Mucosa of descending colon (tissue), 3 donors: ENCODE data around the gene ADAMTS9. TPM values are rescaled to one million over a fixed set of nuclear protein-coding genes. Genes with fewer than 3 reads are reported as not detected.

Experiments
- ATAC-seq: fragments of 200-7000 bp; cut with Tn5 transposase; one replicate; pipeline ENCODE4 v1.9.1; 2020; ENCODE audit warnings: mild to moderate bottlenecking, moderate library complexity
- DNase-seq, 3 donors: peaks; one replicate each; pipeline ENCODE4 v3.0.0-alpha.2; 2020
- H3K36me3 ChIP-seq: fragments of 200-600 bp; one replicate; pipeline ENCODE4 v1.8.0; 2021; ENCODE audit warnings: low read depth, mild to moderate bottlenecking
- H3K4me1 ChIP-seq: fragments of 200-600 bp; one replicate; pipeline ENCODE4 v1.8.0; 2021; ENCODE audit warnings: low read depth, mild to moderate bottlenecking
- H3K4me3 ChIP-seq: fragments of 200-600 bp; one replicate; pipeline ENCODE4 v1.8.0; 2021; ENCODE audit warnings: mild to moderate bottlenecking
- H3K9me3 ChIP-seq: fragments of 200-600 bp; one replicate; pipeline ENCODE4 v1.8.0; 2021; ENCODE audit warnings: mild to moderate bottlenecking
- intact Hi-C, 2 donors: fragments of 100-400 bp; cut with DNase I in 1 of 2; cut with micrococcal nuclease in 1 of 2; formaldehyde crosslinking; loops; one replicate each; pipeline versions ENCODE4 v1.11.0 to v1.11.1; 2022; cut with DNase I, micrococcal nuclease
- total RNA-seq, 3 donors: library from RNA; stranded (reverse); fragmentation: NEBNext Ultra II Directional in 2 of 3; extraction: Animal tissue kit (Norgen Biotek cat#: 25700) in 2 of 3; gene quantifications; one replicate each; pipeline versions ENCODE4 v1.2.1 to v1.2.4, GENCODE V29; 2021 to 2023
- TF ChIP-seq, protein P1 (sequence below): fragments of 200-600 bp; IDR thresholded peaks from one replicate; pipeline ENCODE4 v1.8.0; 2022; ENCODE audit warnings: antibody characterized with exemption, mild to moderate bottlenecking
- donor health status: DM: no; HTN: no; CAD: no; lungs with moderate emphysema.
- donor health status: DM: no; HTN: no; CAD: no.
- donor health status: DM: no; HTN: yes; CAD: no.

The ADAMTS9 gene
- total RNA-seq, 3 donors from 2014 or later = 7.4 to 20.5 (median 20.1) TPM

DNA sequence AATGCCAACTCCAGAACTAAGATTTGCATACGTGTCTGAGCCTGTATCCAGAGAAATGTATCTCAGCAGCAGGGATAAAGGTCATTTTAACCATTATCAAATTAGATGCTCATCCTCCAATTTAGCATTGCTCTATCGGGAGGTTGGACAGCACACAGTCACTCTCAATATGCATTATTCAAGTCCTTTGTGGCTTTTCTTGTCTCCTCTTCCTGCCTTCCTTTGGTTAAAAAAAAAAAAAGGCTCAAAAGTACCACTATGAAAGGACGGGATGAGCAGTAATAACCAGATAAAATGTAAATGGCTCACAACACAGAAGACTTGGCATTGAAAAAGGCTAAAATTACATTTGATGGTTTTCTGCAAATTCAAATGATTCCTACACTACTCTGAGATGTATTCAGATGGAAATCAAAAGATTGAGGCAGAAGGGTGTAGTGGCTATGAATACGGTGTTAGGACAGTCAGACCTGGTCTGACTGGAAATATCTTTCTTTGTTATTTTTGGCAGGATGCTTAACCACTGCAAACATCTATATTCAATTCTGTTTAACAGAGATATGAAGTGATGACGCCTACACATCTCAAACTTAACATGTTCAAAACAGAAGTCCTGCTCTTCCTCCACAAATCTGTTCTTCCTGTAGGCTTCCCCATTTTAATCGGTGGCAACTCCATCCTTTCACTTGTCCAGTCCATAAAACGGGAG is 109.6 kb downstream of the ADAMTS9 start:
- no peak for ATAC-seq

DNA sequence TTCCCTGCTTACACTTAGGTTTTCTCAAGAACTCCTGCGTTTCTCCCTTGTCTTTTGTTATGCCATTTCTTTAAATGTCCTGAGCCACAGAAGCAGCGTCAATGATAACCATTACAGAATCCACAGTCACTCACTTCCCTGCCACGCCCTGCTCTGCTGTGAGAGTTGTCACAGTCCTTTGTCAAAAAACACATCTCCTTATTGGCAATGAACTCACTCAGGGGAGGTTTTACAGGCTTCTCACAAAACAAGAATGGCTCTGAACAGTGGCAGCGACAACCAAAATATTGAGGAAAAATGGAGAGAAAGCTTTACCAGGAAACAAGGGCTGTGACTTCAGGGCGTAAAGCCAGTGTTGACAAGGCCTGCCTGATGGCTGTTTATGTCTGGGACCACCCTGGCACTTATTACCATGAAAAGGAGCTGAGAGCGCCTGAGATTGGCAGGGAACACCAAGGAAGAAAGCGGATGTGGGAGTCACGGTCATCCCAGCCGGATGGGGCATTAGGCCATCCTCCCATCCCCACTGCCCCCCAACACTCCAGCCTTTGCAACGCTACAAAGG is 111.5 kb downstream of the ADAMTS9 start:
- Histone ChIP-seq H3K4me1 (no peaks in the 10 kb centered on the region), H3K4me3 (no peak overlapping the region), H3K36me3 (no peaks in the 10 kb centered on the region), H3K9me3 (no peaks in the 10 kb centered on the region)
- TF ChIP-seq, protein P1, sequence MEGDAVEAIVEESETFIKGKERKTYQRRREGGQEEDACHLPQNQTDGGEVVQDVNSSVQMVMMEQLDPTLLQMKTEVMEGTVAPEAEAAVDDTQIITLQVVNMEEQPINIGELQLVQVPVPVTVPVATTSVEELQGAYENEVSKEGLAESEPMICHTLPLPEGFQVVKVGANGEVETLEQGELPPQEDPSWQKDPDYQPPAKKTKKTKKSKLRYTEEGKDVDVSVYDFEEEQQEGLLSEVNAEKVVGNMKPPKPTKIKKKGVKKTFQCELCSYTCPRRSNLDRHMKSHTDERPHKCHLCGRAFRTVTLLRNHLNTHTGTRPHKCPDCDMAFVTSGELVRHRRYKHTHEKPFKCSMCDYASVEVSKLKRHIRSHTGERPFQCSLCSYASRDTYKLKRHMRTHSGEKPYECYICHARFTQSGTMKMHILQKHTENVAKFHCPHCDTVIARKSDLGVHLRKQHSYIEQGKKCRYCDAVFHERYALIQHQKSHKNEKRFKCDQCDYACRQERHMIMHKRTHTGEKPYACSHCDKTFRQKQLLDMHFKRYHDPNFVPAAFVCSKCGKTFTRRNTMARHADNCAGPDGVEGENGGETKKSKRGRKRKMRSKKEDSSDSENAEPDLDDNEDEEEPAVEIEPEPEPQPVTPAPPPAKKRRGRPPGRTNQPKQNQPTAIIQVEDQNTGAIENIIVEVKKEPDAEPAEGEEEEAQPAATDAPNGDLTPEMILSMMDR = no peak
- DNase-seq (no peak), ATAC-seq (no peak)
- intact Hi-C loops = no loop called here

More for the DNA sequence above, 109.6 kb downstream of the ADAMTS9 start:
- no peaks in the 10 kb centered on the region for H3K9me3 ChIP-seq
- TF ChIP-seq, protein P1 = no peak
- H3K36me3 ChIP-seq = no peaks in the 10 kb centered on the region
- intact Hi-C loops = no loop called here
- H3K4me1 ChIP-seq = no peaks in the 10 kb centered on the region
- no peak for DNase-seq
- no peak overlapping the region for H3K4me3 ChIP-seq

DNA sequence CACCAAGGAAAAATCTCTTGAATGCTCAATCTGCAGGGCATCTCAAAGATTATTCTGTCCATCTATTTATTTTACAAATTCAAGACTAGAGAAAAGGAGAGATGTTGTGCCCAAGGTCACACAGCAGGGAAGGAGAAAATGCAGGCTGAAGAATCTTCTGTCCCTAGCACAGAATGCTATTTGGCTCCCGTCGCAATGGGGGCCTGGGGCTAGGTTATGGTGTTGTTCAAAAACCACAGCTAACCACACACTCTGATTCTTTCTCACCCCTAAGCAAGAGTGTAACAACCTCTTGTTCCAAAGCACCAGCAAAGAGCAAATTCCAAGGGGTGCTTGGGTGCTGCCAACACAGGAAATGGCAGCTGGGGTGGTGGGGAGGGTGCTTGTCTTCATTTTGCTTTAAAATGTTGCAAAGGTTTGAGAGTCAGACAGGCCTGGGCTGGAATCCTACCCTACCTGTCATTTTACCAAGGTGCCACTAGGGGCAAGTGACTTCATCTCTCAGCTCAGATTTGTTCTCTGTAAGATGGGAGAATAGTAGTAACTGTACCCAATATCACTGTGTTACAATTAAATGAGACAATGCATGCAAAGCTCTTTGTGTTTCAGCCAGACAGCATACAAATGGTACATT is 112.5 kb downstream of the ADAMTS9 start:
- intact Hi-C loops = no loop called here

DNA sequence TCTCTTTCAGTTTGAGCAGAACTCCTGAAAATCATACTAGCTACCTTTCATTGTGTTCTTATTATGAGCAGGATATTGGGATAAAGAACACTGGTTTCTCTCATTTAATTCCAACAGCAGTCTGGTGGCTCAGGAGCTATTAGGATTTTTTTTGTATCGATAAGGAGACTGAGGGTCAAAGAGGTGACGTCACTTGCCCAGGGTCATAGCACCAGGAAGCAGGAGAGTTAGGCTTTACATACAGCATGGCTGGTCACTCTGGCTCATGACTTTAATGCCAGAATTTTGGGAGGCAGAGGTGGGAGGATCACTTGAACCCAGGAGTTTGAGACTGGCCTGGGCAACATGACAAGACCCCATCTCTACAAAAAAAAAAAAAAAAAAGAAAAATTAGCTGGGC is 113.6 kb downstream of the ADAMTS9 start:
- no peak overlapping the region for H3K4me3 ChIP-seq
- TF ChIP-seq, protein P1 = no peak
- H3K36me3 ChIP-seq = no peaks in the 10 kb centered on the region
- ATAC-seq (no peak), DNase-seq (no peak)
- intact Hi-C loops = no loop called here
- no peaks in the 10 kb centered on the region for H3K9me3 ChIP-seq
- H3K4me1 ChIP-seq = no peaks in the 10 kb centered on the region

More for the DNA sequence above, 112.5 kb downstream of the ADAMTS9 start:
- TF ChIP-seq, protein P1 = no peak
- ATAC-seq (peak; percentile 52), DNase-seq (no peak)
- Histone ChIP-seq H3K4me3 (no peak overlapping the region), H3K9me3 (no peaks in the 10 kb centered on the region), H3K36me3 (no peaks in the 10 kb centered on the region), H3K4me1 (no peaks in the 10 kb centered on the region)

DNA sequence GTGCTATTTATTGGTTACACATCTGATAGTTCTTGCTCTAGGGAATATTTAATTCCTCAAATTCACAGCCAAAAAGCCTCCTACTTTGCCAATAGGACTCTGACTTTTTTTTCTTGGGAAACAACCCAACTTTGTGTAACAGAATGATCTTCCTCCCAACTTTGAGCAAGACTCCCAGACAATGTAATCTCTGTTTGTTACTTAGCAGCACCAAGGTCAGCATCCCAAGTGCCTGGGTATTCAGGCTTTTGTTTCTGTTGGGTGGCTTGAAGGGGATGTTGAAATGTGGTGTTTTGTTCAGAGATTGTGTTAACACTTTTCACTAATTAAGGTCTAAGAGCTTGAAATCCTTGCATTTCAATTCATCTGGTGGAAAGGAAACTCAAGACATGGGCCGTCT is 115.8 kb downstream of the ADAMTS9 start:
- Histone ChIP-seq H3K4me3 (no peak overlapping the region), H3K4me1 (no peaks in the 10 kb centered on the region), H3K36me3 (no peaks in the 10 kb centered on the region), H3K9me3 (no peaks in the 10 kb centered on the region)
- ATAC-seq (no peak), DNase-seq (no peak)
- TF ChIP-seq, protein P1 = no peak
- intact Hi-C loops = no loop called here
